Sciatic nerve (tissue), 2 donors: Measurements from ENCODE around the gene MAML2. TPM values are rescaled to one million over a fixed set of nuclear protein-coding genes. Genes with fewer than 3 reads are reported as not detected.
A peak's percentile ranks its signal among the peaks of the same experiment; 100 is the strongest.

Experiments
- ATAC-seq: fragments of 200-7000 bp; cut with Tn5 transposase; one replicate; pipeline ENCODE4 v1.9.1; 2020; ENCODE audit warnings: mild to moderate bottlenecking, moderate library complexity
- DNase-seq: peaks from one replicate; pipeline ENCODE4 v3.0.0-alpha.2; 2020; ENCODE audit warnings: low spot score
- intact Hi-C: fragments of 100-400 bp; cut with DNase I; formaldehyde crosslinking; loops from one replicate; pipeline ENCODE4 v1.14.2; 2022
- total RNA-seq: library from RNA; stranded (reverse); fragmentation: NEBNext Ultra II Directional; extraction: Animal tissue kit (Norgen Biotek cat#: 25700); gene quantifications from one replicate; pipeline ENCODE4 v1.2.1, GENCODE V29; 2021
- donor health status: DM: no; HTN: no; CAD: no.
- donor health status: DM: no; HTN: no; CAD: no.

The MAML2 gene
- total RNA-seq, 1 donor from 2014 or later: 30.4 TPM

- peak; percentile 39 for ATAC-seq
- DNase-seq: no peak
- intact Hi-C loops: no loop called here
These were observed 237.6 kb downstream of the MAML2 start for GRCh38 chr11:96105197-96105895.

GRCh38 chr11:96104496-96104895 lies 238.5 kb downstream of the MAML2 start:
- intact Hi-C loops: no loop called here
- DNase-seq (no peak), ATAC-seq (no peak)

GRCh38 chr11:96103721-96104120 lies 239.3 kb downstream of the MAML2 start:
- ATAC-seq (no peak), DNase-seq (no peak)
- intact Hi-C loops: no loop called here

GRCh38 chr11:96103102-96103501 lies 239.9 kb downstream of the MAML2 start:
- intact Hi-C loops: no loop called here
- no peak for DNase-seq
- ATAC-seq: no peak

- no peak for DNase-seq
- ATAC-seq: no peak
- intact Hi-C loops: no loop called here
These were observed 240.3 kb downstream of the MAML2 start for GRCh38 chr11:96102664-96103078.

- DNase-seq (no peak), ATAC-seq (no peak)
- intact Hi-C loops: no loop called here
These were observed 241.8 kb downstream of the MAML2 start for GRCh38 chr11:96101146-96101545.

GRCh38 chr11:96098511-96099241 lies 244.3 kb downstream of the MAML2 start:
- intact Hi-C loops: no loop called here
- peak; percentile 76 for ATAC-seq
- no peak for DNase-seq

GRCh38 chr11:96097844-96098421 lies 245.1 kb downstream of the MAML2 start:
- no peak for ATAC-seq
- intact Hi-C loops: no loop called here
- DNase-seq: no peak

GRCh38 chr11:96096360-96096759 lies 246.6 kb downstream of the MAML2 start:
- ATAC-seq (no peak), DNase-seq (no peak)
- intact Hi-C loops: no loop called here

GRCh38 chr11:96095884-96096303 lies 247.1 kb downstream of the MAML2 start:
- intact Hi-C loops: no loop called here
- ATAC-seq (no peak), DNase-seq (no peak)

GRCh38 chr11:96094156-96094555 lies 248.8 kb downstream of the MAML2 start:
- no peak for DNase-seq
- intact Hi-C loops: no loop called here
- ATAC-seq: no peak

- no peak for DNase-seq
- no peak for ATAC-seq
- intact Hi-C loops: no loop called here
These were observed 250.5 kb downstream of the MAML2 start for GRCh38 chr11:96092511-96092910.

GRCh38 chr11:96091476-96091875 lies 251.5 kb downstream of the MAML2 start:
- no peak for ATAC-seq
- DNase-seq: no peak
- intact Hi-C loops: no loop called here

GRCh38 chr11:96090711-96091110 lies 252.3 kb downstream of the MAML2 start:
- no peak for DNase-seq
- peak; percentile 68 for ATAC-seq
- intact Hi-C loops: no loop called here

GRCh38 chr11:96088914-96089313 lies 254.1 kb downstream of the MAML2 start:
- intact Hi-C loops: no loop called here
- ATAC-seq: no peak

GRCh38 chr11:96086111-96086510 lies 256.9 kb downstream of the MAML2 start:
- DNase-seq (no peak), ATAC-seq (no peak)
- intact Hi-C loops: no loop called here

More at GRCh38 chr11:96088914-96089313, 254.1 kb downstream of the MAML2 start:
- DNase-seq: no peak

- ATAC-seq (no peak), DNase-seq (no peak)
- intact Hi-C loops: no loop called here
These were observed 257.6 kb downstream of the MAML2 start for GRCh38 chr11:96085319-96085930.

GRCh38 chr11:96084610-96085318 lies 258.2 kb downstream of the MAML2 start:
- ATAC-seq: peak; percentile 78
- DNase-seq: no peak
- intact Hi-C loops: no loop called here

GRCh38 chr11:96082936-96083335 lies 260.1 kb downstream of the MAML2 start:
- DNase-seq (no peak), ATAC-seq (no peak)
- intact Hi-C loops: no loop called here
